Stimulated activated CD4-positive, alpha-beta T cell treated with anti-CD3 and anti-CD28 coated beads, Interleukin-2, amount 100 ng/mL, for 48 hours (primary cell): Measurements from ENCODE around the gene ZNF865.
A peak's percentile ranks its signal among the peaks of the same experiment; 100 is the strongest.

Experiments
- DNase-seq, 2 donors: peaks; one replicate each; pipeline ENCODE4 v3.0.0-alpha.2; 2020

The ZNF865 gene

GRCh38 chr19:55588738-55589137, 16.7 kb upstream of the ZNF865 start:
- no peak for DNase-seq

DNA sequence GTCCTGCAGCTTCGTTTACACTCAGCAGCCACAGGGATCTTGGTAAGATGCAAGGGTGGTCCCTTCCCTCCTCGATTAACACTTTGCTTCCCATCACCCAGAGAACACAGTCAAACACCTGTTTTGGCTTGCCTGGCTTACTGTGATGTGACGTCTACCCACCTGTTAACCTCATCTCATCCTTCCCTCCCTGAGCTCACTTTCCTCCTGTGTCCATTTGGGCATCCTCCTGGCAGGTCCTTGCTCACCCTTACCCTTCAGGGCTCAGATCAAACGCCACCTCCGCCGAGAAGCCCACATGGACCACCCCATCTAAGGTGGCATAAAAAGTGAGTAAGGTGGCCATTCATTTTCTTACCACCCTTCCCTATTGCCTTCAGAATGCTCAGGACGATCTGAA, 15.3 kb upstream of the ZNF865 start:
- DNase-seq = no peak

- DNase-seq = no peak
Observed at GRCh38 chr19:55590617-55591016, 14.8 kb upstream of the ZNF865 start.

GRCh38 chr19:55591555-55591954, 13.9 kb upstream of the ZNF865 start:
- DNase-seq = no peak

DNA sequence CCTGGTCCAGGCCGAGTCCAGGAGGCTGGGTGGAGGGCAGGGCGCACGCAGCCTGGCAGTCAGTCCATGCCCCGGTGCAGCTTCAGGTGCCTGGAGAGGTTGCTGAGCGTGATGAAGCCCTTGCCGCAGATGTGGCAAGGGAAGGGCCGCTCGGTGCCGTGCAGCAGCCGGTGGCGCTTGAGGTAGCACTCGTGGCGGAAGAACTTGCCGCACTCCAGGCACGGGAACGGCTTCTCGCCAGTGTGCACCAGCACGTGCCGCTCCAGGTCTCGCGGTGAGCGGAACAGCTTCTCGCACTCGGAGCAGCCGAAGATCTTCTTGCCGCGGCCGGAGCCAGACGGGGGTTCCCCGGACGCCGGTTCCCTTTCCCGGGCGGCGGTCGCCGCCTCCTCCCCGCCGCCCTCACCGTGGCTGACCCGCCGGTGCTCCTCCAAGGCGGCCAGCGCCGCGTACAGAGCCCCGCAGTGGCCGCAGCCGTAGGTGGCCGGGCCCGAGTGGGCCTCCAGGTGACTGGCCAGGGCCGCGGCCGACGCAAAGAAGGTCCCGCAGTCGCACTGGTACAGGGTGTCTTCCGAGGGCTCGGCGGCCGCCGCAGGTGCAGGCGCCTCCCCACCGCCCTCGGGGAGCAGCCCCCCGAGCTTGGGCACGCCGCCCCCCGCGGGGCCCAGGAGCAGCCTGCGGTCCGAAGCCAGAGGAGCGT, 12.9 kb upstream of the ZNF865 start:
- DNase-seq = no peak

GRCh38 chr19:55593096-55593772, 12.2 kb upstream of the ZNF865 start:
- no peak for DNase-seq

- DNase-seq = no peak
Observed at GRCh38 chr19:55594996-55595545, 10.4 kb upstream of the ZNF865 start.

GRCh38 chr19:55596304-55596703, 9.1 kb upstream of the ZNF865 start:
- no peak for DNase-seq

DNA sequence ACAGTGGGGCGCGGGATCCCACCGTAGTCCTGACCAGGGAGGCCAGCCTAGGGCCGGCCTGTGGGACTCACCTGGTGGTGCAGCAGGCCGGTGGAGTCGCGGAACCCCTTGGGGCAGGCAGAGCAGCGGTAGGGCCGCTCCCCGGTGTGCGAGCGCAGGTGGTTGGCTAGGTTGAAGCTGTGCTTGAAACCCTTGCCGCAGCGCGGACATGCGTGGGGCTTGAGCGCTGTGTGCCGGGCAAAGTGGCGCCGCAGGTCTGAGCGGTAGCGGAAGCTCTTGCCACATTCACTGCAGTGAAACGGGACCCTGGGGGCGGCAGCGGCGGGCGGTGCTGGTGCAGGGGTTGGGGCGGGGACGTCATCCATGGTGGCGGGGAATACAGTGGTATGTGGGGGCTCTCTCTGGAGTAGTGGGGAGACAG, 7.9 kb upstream of the ZNF865 start:
- no peak for DNase-seq

DNA sequence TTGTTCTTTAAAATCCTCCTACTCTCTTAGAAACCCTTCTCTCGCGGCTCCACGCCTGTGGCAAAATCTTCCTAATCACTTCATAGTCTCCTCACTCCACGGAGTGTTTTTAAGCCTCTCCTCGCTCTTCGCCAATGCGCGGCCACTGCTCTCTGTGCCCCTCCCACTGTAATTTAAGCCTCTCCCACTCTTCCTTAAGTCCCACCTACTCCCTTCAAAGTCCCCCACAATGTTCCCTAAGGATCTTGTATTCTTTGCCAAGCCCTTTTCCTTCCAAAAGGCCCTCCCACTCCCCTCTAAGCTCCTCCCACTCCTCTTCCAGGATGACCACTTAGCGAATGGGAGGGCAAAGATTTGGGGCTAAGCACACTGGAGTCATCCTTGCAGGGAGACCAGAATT, 7.4 kb upstream of the ZNF865 start:
- DNase-seq = no peak

DNA sequence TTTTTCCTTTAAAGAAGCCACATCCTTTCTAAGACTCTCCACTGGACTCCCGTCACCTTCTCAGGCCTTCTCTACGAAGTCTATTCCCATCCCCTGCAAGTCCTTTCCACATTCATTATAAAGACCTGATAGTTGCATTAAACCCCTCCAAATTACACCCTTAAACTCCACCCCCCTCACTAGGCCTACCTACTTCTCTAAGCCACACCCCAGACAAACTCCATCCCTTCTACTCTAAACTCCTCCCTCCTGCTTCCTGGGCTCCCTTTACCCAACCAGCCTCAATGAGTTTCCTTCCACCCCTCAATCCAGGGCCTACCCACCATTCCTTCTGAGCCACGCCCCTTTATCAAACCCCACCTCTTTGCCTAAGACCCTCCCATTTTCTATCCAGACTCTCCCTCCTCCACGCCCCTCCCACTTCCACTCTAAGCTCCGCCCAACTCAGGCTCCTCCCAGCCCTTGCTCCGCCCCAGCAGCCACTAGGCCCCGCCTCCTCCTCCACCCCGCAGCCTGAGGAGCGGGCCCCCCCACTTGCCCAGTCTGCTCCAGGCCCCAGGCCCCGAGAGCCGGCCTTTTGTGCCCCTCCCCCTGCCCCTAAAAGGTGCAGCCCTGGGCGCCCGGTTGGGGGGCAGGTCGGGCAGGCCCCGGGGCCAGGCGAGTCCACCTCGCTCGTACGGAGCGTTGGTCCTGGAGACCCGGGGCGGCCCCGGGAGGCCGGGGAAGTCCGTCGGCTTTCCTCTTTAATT, 6.6 kb upstream of the ZNF865 start:
- peak; percentile 93 to 94 for DNase-seq

DNA sequence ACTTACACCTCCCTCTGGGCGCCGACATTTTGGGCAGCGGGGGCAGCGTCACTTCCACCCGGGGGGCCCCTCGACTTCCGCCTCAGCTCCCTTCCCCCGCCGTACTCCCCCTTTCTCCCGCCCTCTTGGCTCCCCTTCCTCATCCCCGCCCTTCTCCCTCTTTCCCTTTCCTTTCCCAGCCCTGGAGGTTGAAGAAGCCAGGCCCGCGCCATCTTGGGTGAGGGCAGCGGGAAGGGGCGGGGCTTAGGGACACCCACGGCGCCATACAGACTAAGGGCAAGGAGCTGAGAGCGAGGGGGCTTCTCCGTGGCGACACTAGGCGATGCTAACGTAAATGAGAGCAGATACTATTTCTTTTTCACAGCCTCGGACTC, 6.0 kb upstream of the ZNF865 start, which contains the start of gene FIZ1:
Gene FIZ1, minus strand, starts transcription at position 50 of the 374 bp plus-strand sequence. CDS start 1,652 bp downstream, outside the sequence.
- peak; percentile 94 to 96 for DNase-seq

DNA sequence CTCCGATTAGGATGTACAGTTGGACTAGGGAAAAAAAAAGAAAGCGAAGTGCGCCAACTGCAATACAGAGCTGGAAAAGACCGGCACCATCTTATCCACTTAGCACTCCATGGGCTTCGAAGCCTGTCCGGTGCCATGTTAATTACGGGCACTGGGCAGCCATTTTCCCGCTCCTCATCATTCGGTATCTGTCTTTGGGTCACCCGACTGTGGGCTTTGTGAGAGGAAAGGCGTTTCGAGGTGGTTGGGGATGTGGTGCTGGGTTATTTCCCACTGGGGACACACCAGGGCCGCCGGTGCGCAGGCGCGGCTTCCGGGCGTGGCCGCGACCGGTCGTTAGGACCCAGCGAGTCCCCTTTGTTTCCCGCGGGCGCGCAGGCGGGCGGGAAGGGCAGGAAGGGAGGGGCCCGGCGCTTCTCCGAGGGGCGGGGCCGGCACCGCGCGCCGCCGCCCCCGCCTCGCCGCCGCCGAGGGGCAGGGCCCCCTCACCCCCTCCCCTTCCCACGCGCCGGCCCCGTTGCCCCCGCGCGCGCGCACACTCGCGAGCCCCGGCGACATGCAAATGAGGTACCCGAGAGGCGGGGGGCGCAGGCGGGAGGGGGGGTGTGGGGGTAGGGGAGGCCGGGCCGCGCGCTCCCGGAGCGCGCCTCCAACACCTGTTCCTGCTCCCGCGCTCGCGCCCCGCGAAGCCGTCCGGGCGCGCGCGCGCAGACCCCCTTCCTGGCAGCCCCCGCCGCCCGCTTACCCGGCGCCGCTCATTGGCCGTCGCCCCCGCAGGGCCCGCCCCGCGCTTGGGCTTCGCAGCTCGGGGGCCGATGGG, 5.4 kb upstream of the ZNF865 start, which contains the start of gene ZNF524:
Gene ZNF524, plus strand, starts transcription at position 447 of the 820 bp plus-strand sequence. CDS start 1,825 bp downstream, outside the sequence.
- DNase-seq = peak; percentile 71 to 73

GRCh38 chr19:55600662-55601028, 4.8 kb upstream of the ZNF865 start:
- no peak for DNase-seq

DNA sequence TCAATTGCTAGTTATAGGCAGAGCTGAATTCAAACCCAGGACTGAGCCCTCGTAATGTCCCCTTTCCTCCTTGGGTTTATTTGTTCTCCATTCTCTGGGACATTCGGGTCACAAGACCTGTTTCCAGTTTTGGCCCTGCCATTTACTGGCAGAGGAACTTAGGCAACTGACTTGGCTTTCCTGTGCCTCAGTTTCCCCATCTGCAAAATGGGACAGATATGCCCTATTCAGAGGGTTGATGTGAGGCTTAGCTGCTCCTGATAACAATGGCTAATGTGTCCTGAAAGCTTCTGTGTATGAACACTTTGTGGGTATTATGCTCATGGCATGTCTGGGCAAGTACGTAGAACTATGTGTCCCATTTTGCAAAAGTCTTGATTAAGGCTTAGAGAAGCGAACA, 4.4 kb upstream of the ZNF865 start:
- DNase-seq = no peak

GRCh38 chr19:55602104-55603001, 3.1 kb upstream of the ZNF865 start:
- DNase-seq = no peak

DNA sequence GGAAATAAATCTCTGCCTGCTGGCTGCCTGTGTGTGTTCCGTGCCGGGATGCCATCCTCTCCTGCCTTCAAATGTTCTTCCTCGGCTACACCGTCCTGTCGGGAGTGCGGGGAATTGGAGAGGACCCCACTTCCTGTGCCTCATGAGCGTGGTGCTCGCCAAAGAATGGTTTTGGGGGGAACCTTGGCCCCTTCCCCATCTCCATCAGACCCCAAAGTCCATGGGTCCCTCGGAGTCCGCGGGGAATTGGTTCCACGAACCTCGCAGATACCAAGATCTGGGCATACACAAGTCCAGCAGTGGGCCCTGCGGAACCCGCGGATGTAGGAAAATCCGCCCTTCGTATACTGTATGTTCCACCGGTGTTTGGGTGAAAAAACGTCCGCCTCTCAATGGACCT, 2.3 kb upstream of the ZNF865 start:
- DNase-seq = no peak

DNA sequence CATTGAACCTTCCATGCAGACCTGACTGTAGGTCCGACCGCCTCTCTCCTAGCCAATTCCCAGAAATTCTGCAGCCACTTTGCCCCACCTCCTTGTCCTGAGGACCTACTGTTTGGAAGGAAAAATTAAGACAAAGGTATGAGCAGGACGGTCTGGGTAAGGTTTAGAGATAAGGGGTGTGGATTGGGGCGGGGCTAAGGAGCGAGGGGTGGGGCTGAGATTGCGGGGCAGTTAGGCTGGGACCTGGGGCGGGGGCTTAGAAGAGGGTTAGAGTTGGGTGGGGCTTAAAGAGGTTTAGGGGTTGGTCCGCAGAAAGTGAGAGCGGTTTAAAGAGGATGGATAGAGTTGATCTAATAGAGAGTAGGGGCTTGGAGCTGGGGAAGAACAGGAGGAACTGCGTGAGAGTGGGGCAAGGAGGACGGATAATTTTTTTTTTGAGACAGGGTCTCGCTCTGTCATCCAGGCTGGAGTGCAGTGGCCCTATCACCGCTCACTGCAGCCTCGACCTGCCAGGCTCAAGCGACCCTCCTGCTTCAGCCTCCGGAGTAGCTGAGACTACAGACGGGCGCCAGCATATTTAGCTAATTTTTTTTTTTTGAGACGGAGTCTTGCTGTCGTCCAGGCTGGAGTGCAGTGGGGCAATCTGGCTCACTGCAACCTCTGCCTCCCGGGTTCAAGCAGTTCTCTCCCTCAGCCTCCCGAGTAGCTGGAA, 1.7 kb upstream of the ZNF865 start:
- no peak for DNase-seq

DNA sequence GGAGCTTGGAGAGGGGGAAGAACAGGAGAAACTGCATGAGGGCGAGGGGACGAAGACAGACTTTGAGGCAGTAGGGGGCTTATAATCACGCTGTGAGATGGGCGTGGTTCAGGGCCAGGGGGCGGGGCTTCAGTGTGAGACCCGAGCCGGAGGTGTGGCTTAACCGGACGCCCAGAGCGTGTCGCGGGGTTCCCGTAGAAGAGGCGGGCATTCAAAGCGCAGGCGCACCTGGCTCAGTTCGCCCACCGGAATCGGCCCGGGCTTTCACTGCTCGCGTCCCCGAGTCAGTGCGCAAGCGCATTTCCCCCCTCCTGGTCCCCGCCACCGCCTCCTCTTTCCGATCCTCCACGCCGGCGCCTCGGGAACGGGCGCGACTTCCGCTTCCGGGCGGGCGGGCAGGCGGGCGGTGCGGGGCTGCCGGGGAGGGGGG, 225 bp upstream of the ZNF865 start:
- peak; percentile 98 to 99 for DNase-seq

DNA sequence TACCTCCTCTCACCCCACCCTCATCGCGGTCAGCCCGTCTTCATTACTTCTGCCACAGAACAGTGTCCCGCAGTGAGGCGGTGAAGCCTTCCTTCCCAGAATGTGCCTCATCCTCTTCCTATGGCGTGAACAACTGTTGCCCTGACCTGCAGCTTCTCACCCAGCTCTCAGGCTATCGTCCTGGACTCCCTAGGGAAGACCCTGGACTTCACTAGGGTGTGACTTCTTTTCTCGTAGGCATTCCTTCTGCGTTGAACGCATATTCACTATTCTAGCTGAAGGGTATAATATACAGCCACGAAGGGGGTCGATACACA, 982 bp downstream of the ZNF865 start:
- no peak for DNase-seq

GRCh38 chr19:55606817-55607216, 1.4 kb downstream of the ZNF865 start:
- DNase-seq = no peak
